Measurements from ENCODE around the gene SIDT1.

The SIDT1 gene

GRCh38 chr3:113638910-113639309, 106.6 kb downstream of the SIDT1 start:
- no peak overlapping the region for H3K4me3 ChIP-seq (ENCODE audit: low read depth, low read length)
- DNase-seq = no peak
- no peak for TF ChIP-seq CTCF (IDR thresholded peaks at IDR 0.05; ENCODE audit: low read depth, low read length)
- no peaks in the 10 kb centered on the region for H3K36me3 ChIP-seq
- no peaks in the 10 kb centered on the region for H3K9me3 ChIP-seq (ENCODE audit: severe bottlenecking)
- H3K27me3 ChIP-seq (ENCODE audit: insufficient read depth, low read depth, severe bottlenecking) = no peaks in the 10 kb centered on the region
- H3K27ac ChIP-seq = no peak overlapping the region

GRCh38 chr3:113643583-113643982, 111.2 kb downstream of the SIDT1 start:
- no peak for DNase-seq
- Histone ChIP-seq H3K4me3 (ENCODE audit: low read depth, low read length) (no peak overlapping the region), H3K27ac (no peak overlapping the region), H3K9me3 (ENCODE audit: severe bottlenecking) (no peaks in the 10 kb centered on the region), H3K27me3 (ENCODE audit: insufficient read depth, low read depth, severe bottlenecking) (no peaks in the 10 kb centered on the region), H3K36me3 (no peaks in the 10 kb centered on the region)
- TF ChIP-seq CTCF (IDR thresholded peaks at IDR 0.05; ENCODE audit: low read depth, low read length) = no peak

GRCh38 chr3:113648524-113648923, 116.2 kb downstream of the SIDT1 start:
- TF ChIP-seq CTCF (IDR thresholded peaks at IDR 0.05; ENCODE audit: low read depth, low read length) = no peak
- no peaks in the 10 kb centered on the region for H3K9me3 ChIP-seq (ENCODE audit: severe bottlenecking)
- H3K36me3 ChIP-seq = no peaks in the 10 kb centered on the region
- H3K27ac ChIP-seq = no peak overlapping the region
- H3K4me3 ChIP-seq (ENCODE audit: low read depth, low read length) = no peak overlapping the region
- no peak for DNase-seq
- H3K27me3 ChIP-seq (ENCODE audit: insufficient read depth, low read depth, severe bottlenecking) = no peaks in the 10 kb centered on the region

- TF ChIP-seq CTCF (IDR thresholded peaks at IDR 0.05; ENCODE audit: low read depth, low read length) = no peak
- Histone ChIP-seq H3K27me3 (ENCODE audit: insufficient read depth, low read depth, severe bottlenecking) (no peaks in the 10 kb centered on the region), H3K4me3 (ENCODE audit: low read depth, low read length) (no peak overlapping the region), H3K9me3 (ENCODE audit: severe bottlenecking) (no peaks in the 10 kb centered on the region), H3K36me3 (no peaks in the 10 kb centered on the region), H3K27ac (no peak overlapping the region)
- no peak for DNase-seq
These were observed 117.0 kb downstream of the SIDT1 start for GRCh38 chr3:113649174-113649845.

GRCh38 chr3:113654310-113654709, 122.0 kb downstream of the SIDT1 start:
- Histone ChIP-seq H3K27ac (no peak overlapping the region), H3K27me3 (ENCODE audit: insufficient read depth, low read depth, severe bottlenecking) (no peaks in the 10 kb centered on the region), H3K36me3 (no peaks in the 10 kb centered on the region; the same call in 1 of the 2 replicates), H3K9me3 (ENCODE audit: severe bottlenecking) (no peaks in the 10 kb centered on the region), H3K4me3 (ENCODE audit: low read depth, low read length) (no peak overlapping the region)
- DNase-seq = no peak
- TF ChIP-seq CTCF (IDR thresholded peaks at IDR 0.05; ENCODE audit: low read depth, low read length) = no peak

GRCh38 chr3:113654851-113655250, 122.5 kb downstream of the SIDT1 start:
- Histone ChIP-seq H3K27me3 (ENCODE audit: insufficient read depth, low read depth, severe bottlenecking) (no peaks in the 10 kb centered on the region), H3K9me3 (ENCODE audit: severe bottlenecking) (no peaks in the 10 kb centered on the region), H3K27ac (no peak overlapping the region), H3K4me3 (ENCODE audit: low read depth, low read length) (no peak overlapping the region), H3K36me3 (no peaks in the 10 kb centered on the region; the same call in 1 of the 2 replicates)
- TF ChIP-seq CTCF (IDR thresholded peaks at IDR 0.05; ENCODE audit: low read depth, low read length) = no peak
- DNase-seq = no peak

All from WERI-Rb-1 (cell line).